Stimulated activated naive CD4-positive, alpha-beta T cell (primary cell): ENCODE data around the gene ADCY2.

ENCODE experiments used
- DNase-seq, 6 experiments: peaks; one replicate each; lab custom pipeline; 2025; lab: John Stamatoyannopoulos, UW

ADCY2 gene

DNA sequence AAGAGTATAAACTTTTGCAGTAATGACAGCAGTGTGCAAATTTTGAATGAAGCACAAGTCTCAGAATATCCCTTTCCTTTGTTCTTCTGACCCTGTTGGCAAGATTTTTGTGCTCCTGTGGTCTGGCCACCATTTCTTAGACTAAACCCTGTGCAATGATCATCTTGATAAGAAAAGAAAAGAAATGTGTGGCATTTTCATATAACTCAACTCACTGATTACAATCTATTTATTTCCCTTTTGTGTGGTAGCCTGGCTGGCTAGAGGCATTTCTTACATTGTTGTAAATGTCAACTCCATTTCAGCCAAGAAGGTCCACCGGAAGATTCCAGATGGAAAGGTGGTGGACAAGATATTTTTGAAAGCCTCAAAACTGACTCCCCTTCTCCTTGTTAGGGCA lies 41.9 kb downstream of the ADCY2 start:
- no peak for DNase-seq

DNA sequence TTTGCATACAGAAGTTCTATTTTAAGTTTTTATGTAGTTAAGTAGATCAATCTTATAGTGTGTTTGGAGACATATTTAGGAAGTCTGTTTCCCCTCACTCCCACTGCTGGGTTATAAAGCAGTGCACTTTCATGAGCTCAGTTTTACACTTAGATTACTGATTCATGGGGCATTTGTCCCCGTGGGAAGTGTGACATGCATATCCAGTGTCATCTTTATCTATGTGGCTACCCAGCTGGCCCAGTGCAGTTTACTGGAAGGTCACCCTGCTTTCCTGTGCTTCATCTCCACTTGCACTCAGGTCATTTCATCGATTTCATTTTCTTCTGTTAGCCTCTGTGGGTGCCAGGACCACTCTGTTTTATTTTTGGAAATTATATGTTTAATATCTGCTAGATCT lies 49.1 kb downstream of the ADCY2 start:
- DNase-seq = no peak

DNA sequence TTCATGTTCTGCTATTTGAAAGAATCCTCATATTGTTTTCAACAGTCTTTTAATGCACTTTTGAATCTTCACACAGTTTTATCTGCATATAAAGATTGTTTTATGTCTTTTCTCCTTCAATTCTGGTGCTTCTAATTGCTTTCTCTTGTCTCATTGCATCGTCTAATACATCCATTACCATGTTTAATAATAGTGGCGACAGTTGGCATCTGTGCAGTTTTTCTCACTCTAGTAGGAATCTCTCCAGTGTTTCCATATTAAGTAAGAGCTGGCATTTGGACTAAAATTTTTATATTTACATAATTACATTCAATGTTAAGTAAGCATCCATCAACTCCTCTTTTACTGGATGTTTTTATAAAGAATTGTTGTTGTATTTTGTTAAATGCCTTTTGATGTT lies 49.9 kb downstream of the ADCY2 start:
- DNase-seq = no peak

DNA sequence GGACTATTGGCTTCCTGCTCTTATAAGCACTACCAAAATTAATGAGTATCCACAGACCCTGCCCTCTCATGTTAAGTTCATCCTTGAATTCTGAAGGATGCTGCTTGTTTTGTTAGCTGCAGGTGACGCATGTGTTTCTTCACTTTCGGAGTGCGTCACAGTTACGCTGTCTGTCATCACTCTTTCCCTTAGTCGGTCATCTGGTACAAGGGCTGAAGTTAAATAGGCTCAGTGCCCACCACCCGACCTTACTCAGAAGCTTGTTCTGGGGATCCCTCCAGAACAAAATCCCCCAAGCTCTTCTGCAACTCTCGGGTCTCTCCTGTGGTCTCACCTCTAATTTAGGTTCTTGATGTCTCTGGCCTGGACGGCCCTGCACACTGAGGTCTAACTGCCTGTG lies 51.0 kb downstream of the ADCY2 start:
- DNase-seq = no peak

DNA sequence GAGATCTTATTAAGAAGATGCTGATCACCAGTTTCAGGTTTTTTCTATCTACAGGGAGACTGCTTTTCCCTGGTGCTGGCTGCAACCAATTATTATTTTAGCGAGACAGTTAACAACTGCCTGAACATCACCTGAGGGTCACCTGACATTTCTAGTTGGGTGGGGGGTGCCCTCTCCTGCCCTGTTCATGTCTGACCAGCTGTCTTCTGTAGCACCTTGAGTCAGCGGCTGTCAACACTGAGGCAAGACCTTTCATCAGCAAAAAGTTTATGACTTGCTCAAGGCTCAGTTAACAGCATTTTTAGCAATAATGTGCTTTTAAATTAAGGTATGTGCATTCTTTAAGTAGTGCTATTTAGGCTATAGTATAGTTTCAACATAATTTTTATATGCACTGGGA lies 58.0 kb downstream of the ADCY2 start:
- no peak for DNase-seq

DNA sequence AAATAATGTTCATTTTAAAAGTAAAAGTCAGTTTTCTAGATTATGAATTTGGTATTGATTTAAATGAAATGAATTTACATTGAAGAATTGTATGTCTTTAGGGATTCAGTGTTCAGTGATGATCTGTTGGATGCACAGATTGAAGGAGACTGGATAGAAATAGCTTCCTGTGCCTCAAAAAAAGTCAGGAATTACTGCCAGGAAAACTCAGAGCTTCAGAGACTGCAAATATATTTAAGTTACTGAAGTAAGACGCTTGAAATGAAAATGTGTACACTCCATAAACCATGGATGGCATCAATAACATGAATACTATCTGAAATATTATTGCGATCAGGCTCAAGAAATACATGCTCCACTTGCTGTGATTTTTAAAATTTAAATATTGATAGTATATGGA lies 60.3 kb downstream of the ADCY2 start:
- no peak for DNase-seq

DNA sequence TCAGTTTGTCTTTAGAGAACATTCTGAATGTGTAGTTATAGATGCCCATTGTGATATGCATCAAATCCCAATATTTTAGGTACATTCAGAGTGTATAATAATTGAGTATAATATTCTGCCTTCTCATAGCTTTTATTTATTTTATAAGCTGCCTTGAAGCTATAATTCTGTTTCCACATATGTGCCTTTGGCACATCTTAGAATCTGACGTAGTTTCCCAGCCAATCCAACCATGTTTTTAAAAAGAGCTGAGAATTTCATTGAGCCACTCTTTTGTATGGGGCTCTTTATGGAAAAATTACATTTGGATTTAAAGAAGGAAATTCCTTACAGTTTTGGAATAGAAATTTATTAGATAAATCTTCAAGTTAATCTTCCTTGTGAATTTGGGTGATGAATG lies 65.4 kb downstream of the ADCY2 start:
- DNase-seq = no peak

DNA sequence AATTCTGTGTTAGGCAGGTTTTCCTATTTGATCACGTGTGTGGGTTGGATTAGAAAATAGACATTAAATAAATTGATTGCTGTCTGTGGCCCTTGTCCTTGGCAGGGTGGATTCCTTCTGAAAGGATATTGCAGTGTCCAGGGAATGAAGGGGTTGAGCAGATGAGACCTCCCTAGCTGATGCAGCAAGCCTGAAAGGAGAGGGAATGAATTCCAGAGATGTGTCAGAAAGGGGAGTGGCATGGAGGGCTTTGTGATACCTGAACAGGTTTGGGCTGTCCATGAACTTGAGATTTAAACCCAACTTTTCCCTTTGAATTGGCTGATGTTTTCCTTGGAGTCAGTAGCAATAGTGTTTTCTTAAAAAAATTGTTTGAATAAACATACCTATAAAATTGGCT lies 66.8 kb downstream of the ADCY2 start:
- DNase-seq = no peak

DNA sequence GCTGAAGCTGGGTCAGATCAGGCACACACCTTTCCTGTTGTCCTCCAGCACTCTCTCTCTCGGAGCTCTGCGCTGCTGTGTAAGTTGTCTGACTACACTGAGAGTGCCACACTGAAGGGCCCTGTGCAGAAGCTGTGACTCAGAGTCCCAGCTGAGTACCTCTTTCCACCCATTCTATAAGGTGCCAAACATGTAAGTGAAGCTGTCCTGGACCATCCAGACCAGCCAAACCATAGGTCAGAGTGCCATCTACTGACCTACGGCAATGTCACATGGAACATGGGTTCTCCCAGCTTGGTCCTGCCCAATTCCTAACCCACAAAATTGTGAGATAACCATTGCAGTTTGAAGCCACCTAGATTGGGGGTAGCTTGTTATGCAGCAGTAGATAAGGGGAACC lies 68.2 kb downstream of the ADCY2 start:
- no peak for DNase-seq

DNA sequence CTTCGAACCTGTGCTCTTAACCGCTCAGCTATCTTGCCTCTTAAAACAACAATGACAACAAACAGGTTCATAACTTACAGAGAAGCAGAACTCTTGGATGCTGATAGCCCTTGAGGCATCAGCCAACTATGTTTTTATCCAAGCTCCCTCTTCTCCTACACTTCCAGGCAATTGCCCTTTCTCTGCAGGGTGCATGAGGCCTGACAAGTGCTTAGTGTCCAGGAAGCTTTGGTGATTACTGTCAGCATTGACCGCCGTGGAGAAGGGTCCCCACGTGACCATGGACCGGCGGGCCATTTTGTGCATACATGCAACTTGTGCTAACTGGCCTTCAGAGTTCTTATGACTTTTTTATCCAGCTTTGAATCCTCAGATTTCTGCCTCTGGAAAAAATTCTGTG lies 71.2 kb downstream of the ADCY2 start:
- DNase-seq = no peak

DNA sequence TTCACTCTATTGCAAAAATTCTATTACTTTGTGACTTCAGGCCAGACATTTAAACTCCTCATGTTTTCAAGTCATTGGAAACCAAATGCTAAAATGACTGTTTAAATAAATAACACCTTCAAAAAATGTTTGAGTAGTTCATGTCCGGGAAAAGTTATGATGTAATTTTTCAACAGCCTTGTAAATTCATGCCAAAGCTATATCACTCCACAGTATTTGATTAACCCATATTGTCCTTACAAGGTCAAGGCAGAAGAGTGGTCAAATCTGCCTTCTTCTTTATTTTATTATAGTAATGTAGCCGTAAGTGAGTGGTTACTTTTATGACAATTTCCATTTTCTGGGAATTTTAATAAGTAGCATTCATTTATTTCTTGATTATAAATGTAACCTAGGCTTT lies 72.8 kb downstream of the ADCY2 start:
- DNase-seq = no peak

DNA sequence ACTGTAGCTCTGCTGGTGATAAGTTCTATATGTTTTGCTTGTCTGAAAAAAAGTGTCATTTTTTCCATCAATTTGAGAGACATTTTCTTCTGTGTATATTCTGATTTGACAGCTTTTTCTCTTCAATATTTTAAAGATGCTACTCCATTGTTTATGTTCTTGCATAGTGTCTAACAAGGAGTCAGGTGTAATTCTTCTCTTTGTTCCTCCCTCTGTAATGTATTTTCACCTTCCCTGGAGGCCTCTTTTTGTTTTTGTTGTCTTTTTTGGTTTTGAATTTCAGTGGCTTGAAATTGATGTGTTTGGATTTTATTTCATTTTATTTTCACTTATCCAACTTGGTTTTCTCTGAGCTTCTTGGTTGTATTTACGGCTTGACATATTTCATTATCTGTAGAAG lies 75.8 kb downstream of the ADCY2 start:
- no peak for DNase-seq

DNA sequence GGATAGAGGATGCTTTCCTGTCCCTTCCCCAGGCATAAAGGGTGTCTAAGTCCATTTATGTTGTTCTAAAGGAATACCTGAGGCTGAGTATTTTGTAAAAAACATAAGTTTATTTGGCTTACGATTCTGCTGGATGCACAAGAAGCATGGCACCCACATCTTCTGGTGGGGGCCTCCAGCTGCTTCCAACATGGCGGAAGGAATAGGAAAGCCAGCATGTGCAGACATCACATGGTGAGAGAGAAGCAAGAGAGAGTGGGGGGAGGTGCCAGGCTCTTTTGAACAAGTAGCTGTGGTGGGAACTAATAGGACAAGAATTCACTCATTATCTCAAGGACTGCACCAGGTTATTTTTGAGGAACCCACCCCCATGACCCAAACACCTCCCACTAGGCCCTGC lies 77.2 kb downstream of the ADCY2 start:
- no peak for DNase-seq

DNA sequence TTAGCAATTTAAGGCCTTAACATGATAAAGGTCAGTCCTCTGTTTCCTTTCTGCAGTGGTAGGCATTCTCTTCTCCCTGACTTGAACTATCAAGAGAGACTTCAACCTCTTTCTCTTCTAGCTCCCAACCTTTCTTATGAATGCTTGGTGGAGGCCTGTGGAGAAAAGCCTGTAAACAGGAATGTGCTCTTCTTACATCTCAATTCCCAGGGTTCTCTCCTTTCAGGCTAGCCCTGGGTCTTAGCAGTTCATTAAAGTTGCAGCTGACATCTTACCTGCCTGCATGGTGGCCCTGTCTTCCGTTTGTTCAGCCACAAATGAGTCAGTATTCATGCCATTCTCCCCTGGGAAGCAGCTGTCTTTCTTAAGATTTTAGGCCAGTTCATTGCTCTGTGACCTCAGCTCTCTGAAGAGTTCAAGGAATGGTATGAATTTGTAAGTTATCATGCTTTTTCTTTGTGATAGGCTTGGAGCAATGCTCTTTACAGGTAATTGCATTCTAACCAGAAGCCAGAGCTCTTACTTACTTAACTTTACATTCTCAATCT lies 77.8 kb downstream of the ADCY2 start:
- DNase-seq = no peak

DNA sequence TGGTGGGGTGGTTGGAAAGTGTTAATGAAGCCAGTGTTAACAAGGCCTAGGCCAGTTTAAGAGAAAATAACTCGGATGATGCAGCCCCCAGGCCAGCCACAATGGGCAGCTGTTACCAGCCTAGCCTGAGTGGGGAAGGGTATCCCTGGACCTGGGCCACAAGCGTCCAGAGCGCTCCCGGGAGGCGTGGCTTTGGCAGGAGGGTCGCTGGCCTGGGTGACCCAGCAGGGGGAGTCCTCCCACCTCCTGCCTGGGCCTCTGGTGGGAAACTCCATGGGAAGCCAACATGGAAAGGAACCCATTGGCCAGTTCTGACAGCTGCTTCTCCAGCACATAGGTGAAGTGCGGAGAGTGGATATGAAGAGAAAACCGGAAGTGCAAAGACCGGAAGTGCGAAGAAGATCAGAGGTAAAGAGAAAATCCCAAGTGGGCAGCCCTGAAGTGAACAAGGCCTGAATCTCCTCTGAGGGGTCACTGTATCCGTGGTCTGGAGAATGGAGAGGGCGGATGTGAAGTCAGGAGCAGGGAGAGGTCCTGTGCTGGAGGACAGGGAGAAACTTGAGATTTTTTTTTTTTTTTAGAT lies 79.0 kb downstream of the ADCY2 start:
- DNase-seq = no peak

DNA sequence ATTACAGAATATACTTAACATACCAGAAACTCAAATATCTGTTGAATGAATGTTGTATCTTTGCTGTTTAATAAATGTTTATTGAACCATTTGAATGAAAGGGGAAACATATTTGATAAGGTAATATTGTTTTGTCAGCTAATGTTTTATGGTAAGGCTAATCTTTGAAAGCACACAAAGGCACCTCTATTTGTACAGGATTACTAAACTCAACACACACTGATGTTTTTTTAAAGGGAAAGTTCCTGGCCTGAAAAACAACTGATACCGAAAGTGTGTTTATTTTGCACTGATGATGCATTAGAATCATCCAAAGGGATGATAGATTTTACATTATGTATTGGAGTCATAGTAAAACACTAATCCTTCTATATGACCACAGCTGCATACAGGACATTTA lies 82.5 kb downstream of the ADCY2 start:
- no peak for DNase-seq

DNA sequence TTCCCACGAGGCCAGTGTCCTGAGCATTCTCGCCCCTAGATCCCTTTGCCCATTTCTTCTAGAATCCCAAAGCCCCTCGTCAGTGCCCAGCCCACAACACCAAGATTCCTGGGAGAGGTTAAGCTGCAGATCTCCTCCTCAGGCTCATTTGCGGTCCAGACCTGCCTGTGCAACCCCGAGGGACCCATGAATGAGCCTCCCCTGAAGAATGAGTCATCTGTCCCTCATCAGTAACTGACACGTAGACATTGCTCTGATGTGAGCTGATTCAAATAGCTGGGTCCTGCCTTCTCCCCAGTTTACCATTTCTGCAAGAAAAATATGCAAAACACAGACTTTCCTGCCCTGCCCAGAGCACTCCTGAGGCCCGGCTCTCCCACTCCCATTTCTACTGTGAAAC lies 92.8 kb downstream of the ADCY2 start:
- no peak for DNase-seq

DNA sequence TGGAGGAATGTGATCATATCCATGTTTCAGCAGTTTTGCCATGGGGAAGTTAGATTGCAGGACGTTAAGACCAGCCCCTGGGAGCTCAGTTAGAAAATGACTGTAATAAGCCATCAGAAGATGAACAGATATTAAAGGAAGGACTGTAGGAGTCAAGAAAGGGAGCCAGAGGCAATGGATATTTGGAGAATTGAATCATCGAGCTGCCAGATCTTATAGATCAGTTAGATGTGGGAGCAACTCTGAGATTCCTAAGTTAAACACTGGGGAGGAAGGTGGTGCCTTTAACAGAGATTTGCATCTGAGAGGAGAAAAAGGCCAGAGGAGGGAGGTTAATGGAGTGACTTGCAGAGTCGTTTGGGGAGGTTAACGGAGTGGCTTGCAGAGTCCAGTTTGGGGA lies 96.4 kb downstream of the ADCY2 start:
- no peak for DNase-seq

DNA sequence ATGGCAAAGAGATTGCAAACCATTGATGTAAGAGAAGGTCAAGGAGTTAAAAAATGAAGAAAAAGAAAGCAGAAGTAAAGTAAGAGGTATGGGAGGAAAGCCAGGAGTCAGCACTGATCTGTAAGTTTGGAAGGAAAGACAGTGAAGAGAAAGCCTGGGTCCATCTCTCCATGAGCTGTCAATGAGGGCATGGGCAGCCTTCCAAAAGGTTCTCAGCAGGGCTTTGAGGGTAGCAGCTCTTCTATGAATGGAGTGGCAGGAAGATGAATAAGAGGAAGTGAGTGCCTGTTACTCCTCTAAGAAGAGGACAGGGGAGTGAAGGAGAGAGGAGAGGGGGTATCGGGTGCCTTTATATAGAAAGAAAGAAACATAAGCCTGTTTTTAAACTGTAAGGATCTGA lies 97.1 kb downstream of the ADCY2 start:
- no peak for DNase-seq

DNA sequence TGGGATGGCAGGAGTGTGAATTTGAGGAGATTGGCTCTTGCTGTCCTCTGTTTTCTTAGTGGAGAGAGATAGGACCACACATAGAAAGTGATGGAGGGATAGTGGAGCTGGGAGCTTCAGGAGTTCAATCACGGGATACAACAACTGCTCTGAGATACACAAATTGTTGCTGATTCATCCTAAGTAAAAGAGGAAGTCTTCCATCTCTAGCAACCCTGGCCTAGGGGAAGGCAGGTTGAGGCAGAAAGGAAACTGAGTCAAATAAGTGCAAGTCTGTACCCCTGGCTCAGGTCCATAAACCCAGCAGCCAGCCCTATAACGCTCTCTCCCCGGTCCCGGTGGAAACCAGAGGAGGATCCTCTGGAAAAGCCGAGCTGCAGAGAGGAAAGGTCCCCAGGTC lies 97.7 kb downstream of the ADCY2 start:
- no peak for DNase-seq

DNA sequence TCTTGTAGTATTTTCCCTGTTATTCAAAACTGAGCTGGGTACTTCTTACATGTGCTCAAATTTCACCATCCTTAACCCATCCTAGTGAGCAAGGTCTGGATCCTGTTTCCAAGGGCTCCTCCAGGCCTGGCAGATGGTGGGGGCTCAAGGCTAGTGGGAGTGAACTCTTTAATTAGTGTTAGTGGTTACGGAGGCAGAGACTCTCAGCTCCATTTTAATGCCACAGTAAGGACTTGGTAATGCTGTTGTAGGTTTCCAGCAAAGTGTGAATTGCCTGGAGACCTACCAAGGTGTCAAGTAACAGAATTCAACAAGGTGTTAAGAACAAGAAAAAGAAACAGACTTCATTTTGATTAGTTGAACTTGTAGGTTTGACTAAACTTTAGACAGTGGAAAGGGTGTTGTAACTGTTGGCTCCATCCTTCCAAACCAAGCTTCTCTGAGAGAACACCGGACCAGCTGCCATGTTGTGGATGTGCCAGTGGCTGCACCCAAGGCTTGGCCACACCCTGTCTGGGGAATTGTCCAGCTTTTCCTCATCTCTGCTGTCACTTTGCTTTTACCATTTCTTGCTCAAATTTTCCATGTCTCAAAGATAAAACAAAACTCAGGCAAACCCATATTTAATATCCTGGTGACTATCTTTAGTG lies 98.7 kb downstream of the ADCY2 start:
- DNase-seq = no peak

DNA sequence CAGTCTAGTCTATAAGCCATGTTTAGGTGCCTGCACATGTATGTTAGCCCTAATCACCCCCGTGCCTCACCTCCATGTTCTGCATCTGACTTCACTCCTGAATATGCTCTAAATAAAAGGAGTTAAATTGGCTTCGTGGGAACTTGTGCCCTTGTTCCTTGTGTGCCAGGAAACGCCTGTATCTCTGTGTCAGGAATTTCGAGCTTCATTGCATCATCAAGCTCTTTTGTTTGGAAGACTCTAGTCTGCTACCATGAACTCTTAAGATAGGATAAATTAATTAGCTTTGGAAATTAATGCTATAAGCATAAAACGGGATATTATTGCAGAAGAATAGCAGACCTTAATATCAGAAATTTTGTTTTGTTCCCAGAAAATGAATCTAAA lies 99.2 kb downstream of the ADCY2 start:
- no peak for DNase-seq

DNA sequence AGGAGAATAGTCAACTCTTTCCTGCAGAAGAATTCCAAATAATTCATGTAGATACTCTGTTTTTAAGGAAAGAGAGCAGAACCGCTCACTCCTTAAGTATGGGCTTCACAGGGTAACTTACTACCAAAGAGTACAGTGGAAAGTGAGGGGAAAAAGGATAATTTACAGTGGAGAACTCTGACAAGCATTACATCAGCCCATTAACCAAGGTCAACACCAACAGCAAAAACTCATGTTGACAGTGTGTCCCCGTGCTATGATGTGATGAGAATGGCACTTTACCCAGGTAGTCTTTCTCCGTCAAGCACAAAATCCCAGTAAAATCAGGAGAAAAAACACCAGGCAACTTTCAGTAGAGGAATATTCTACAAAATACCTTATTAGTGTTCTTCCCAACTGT lies 104.3 kb downstream of the ADCY2 start:
- no peak for DNase-seq

DNA sequence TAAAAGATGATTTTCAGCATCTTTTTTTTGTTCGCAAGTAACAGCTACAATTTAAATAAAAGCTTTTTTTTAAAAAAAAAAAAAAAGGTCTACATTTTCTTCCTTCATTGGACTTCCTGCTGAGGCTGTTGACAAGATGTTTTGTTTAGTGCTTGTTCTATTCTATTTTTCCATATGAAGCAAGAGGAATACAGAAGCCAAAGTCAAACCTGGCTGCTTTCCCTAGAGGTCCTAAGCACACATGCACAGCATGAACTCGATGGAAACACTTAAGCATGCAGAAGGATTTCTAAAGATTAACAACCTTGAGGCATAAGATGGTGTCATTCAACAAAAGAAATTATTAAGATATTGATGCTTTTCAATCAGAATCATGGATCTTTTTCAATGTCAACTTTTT lies 105.1 kb downstream of the ADCY2 start:
- DNase-seq = no peak
